Muscle of arm (tissue), 12 donors: ENCODE data around the gene WRNIP1. TPM values are rescaled to one million over a fixed set of nuclear protein-coding genes. Genes with fewer than 3 reads are reported as not detected.
"Not testable (repeated sequence)": the region's sequence is repeated elsewhere in the genome, so short reads cannot be mapped to it uniquely, and the experiment has no call there.

Experiments
- DNase-seq: peaks from one replicate; pipeline ENCODE4 v3.0.0-alpha.2; 2013
- polyA plus RNA-seq, 12 donors: library from polyadenylated mRNA; unstranded; fragments of 120-200 nt; gene quantifications; one replicate each; pipeline ENCODE4 v1.2.1, GENCODE V29; 2013; ENCODE audit not compliant: insufficient read length in 12 of 12

Gene WRNIP1
- polyA plus RNA-seq, 12 donors = 29.0 to 53.8 (median 46.5) TPM; not detected in 1

- DNase-seq = no peak
Observed at GRCh38 chr6:2758980-2759379, 6.2 kb upstream of the WRNIP1 start.

GRCh38 chr6:2760882-2761842, 4.0 kb upstream of the WRNIP1 start:
- DNase-seq = no peak

GRCh38 chr6:2762868-2763267, 2.3 kb upstream of the WRNIP1 start:
- DNase-seq = not testable (repeated sequence)

GRCh38 chr6:2763345-2763841, 1.8 kb upstream of the WRNIP1 start:
- no peak for DNase-seq

- no peak for DNase-seq
Observed at GRCh38 chr6:2763876-2764540, 1.2 kb upstream of the WRNIP1 start.

- peak; percentile 70 for DNase-seq
Observed at GRCh38 chr6:2764610-2765165, 505 bp upstream of the WRNIP1 start.

- DNase-seq = peak; percentile 43
Observed at GRCh38 chr6:2765896-2766766, 938 bp downstream of the WRNIP1 start.

GRCh38 chr6:2766767-2767656, 1.8 kb downstream of the WRNIP1 start:
- DNase-seq = no peak

GRCh38 chr6:2767657-2768524, 2.7 kb downstream of the WRNIP1 start:
- DNase-seq = no peak

GRCh38 chr6:2768696-2769095, 3.5 kb downstream of the WRNIP1 start:
- no peak for DNase-seq

- DNase-seq = no peak
Observed at GRCh38 chr6:2770171-2770570, 5.0 kb downstream of the WRNIP1 start.

GRCh38 chr6:2771079-2771478, 5.9 kb downstream of the WRNIP1 start:
- no peak for DNase-seq

GRCh38 chr6:2772840-2773239, 7.6 kb downstream of the WRNIP1 start:
- DNase-seq = no peak

- DNase-seq = no peak
Observed at GRCh38 chr6:2773449-2773848, 8.3 kb downstream of the WRNIP1 start.

GRCh38 chr6:2775003-2775402, 9.8 kb downstream of the WRNIP1 start:
- DNase-seq = no peak

- no peak for DNase-seq
Observed at GRCh38 chr6:2777249-2777648, 12.1 kb downstream of the WRNIP1 start.

- DNase-seq = no peak
Observed at GRCh38 chr6:2780102-2780737, 15.0 kb downstream of the WRNIP1 start.

- no peak for DNase-seq
Observed at GRCh38 chr6:2781685-2782355, 16.6 kb downstream of the WRNIP1 start.
